ENCODE data around the gene UBXN7. TPM values are rescaled to one million over a fixed set of nuclear protein-coding genes. Genes with fewer than 3 reads are reported as not detected.

UBXN7 gene
- total and polyA plus RNA-seq, 2 of the 4 experiments (the other 2 are of a cell fraction): 8.6 to 16.1 TPM

DNA sequence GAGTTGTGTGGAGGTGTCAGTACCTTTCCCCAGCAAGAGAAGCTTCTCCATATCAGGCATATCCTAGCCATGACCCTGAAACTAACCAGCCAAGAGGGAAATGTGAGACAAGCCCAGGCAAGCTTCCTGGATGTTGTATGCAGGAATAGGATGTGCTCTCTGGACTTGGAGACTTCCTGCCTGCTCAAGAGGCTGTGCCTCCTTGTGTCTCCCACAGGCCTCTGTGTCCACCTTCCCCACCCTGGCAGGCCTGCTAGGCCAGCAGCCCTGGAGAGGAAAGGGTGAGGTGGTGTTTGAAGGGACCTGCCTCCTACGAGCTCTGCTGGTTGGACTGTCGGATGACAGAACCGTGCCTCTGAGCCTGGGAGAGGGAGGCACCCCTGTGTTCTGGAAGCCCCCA lies 112.1 kb downstream of the UBXN7 start:
- dilution Hi-C loops (cut with HindIII; ENCODE audit: low sequenced_read_pairs, unreplicated experiment) (no loop called here), intact Hi-C loops (cut with micrococcal nuclease) (no loop called here), in situ Hi-C loops (cut with MboI; ENCODE audit: low sequenced_read_pairs) (no loop called here)
- Histone ChIP-seq H4K8ac (ENCODE audit: low read depth in 2 of 2, low read length in 2 of 2) (peak overlapping the region in 1 of 2 experiments; percentile 66; a peak in 1 of 4 replicates), H2BK15ac (ENCODE audit: low read depth, low read length) (no peak overlapping the region), H3K9me3 (ENCODE audit: control insufficient read depth, insufficient read depth, low read length) (no peaks in the 10 kb centered on the region), H3K36me3 (ENCODE audit: control insufficient read depth, insufficient read depth, low read length) (no peaks in the 10 kb centered on the region), H2AK5ac (ENCODE audit: low read depth, low read length) (peak overlapping the region; percentile 2; the same call in 1 of the 2 replicates), H3K4me1 (ENCODE audit: control insufficient read depth, insufficient read depth, low read length) (no peaks in the 10 kb centered on the region; the same call in 1 of the 2 replicates), H2AFZ (replicated peaks; ENCODE audit: low read length, poor library complexity) (peak overlapping the region; percentile 53), H2BK20ac (ENCODE audit: low read depth, low read length) (no peak overlapping the region), H4K5ac (ENCODE audit: low read depth, low read length) (peak overlapping the region; percentile 20; the same call in 1 of the 2 replicates), H3K9ac (ENCODE audit: low read depth, low read length) (no peak overlapping the region), H4K91ac (ENCODE audit: insufficient read depth, low read depth, low read length) (peak overlapping the region; percentile 21; the same call in 1 of the 2 replicates), H3K23ac (ENCODE audit: low read depth, low read length) (peak overlapping the region; percentile 90; the same call in 1 of the 2 replicates), H3K27me3 (ENCODE audit: control insufficient read depth, insufficient read depth, low read length) (no peaks in the 10 kb centered on the region), H4K20me1 (ENCODE audit: insufficient read depth, low read length) (no peaks in the 10 kb centered on the region; the same call in none of the 2 replicates), H3K4me3 (ENCODE audit: insufficient read depth, low read depth, low read length) (no peak overlapping the region), H3K56ac (ENCODE audit: extremely low read depth, insufficient read depth, low read length) (no peak overlapping the region), H2AK9ac (replicated peaks; ENCODE audit: low read depth, low read length, poor library complexity) (peak overlapping the region; percentile 73), H3K14ac (replicated peaks; ENCODE audit: low read depth, low read length) (peak overlapping the region; percentile 7; the same call in 1 of the 2 replicates), H2BK5ac (ENCODE audit: low read depth, low read length, poor library complexity, severe bottlenecking) (no peak overlapping the region), H3K4me2 (ENCODE audit: low read depth, low read length) (no peak overlapping the region), H3K4ac (ENCODE audit: low read depth, low read length) (peak overlapping the region; percentile 36; the same call in 1 of the 2 replicates), H2BK120ac (ENCODE audit: low read depth, low read length) (peak overlapping the region; percentile 46; the same call in 1 of the 2 replicates), H3K9me1 (ENCODE audit: insufficient read depth, low read length) (peaks cover 9% of the 10 kb centered on the region; the same call in 1 of the 2 replicates), H3K79me1 (ENCODE audit: low read depth in 1 of 2, low read length in 2 of 2) (peaks cover 9 to 24% of the 10 kb centered on the region in 2 experiments), H3K18ac (ENCODE audit: low read depth, low read length) (no peak overlapping the region), H3K27ac (ENCODE audit: insufficient read depth, low read length) (no peak overlapping the region)
- no peak for DNase-seq
- no TSS peak for BruUV-seq (replicated peaks)
- CTCF ChIA-PET: interaction anchor here (0.7 kb wide), 1 partner anchor 12 kb away, joined by 3 read pairs; no protein-coding TSS in a partner anchor
- ATAC-seq (ENCODE audit: low read depth): no peak
- 74% methylated on average over 3 of the region's 3 CpGs; no CpG with 5 or more reads in 1 of the 2 experiments for WGBS, 2 experiments (ENCODE audit: extremely low coverage in 2 of 2, insufficient read length in 1 of 2)
- POLR2A ChIA-PET (ENCODE audit: unreplicated experiment): interaction anchor here (0.9 kb wide), 1 partner anchor 21 kb away, joined by 6 read pairs; no protein-coding TSS in a partner anchor
- no peak for TF ChIP-seq CEBPB (IDR thresholded peaks at IDR 0.05; ENCODE audit: low read depth, low read length)
- TF ChIP-seq, protein P1, sequence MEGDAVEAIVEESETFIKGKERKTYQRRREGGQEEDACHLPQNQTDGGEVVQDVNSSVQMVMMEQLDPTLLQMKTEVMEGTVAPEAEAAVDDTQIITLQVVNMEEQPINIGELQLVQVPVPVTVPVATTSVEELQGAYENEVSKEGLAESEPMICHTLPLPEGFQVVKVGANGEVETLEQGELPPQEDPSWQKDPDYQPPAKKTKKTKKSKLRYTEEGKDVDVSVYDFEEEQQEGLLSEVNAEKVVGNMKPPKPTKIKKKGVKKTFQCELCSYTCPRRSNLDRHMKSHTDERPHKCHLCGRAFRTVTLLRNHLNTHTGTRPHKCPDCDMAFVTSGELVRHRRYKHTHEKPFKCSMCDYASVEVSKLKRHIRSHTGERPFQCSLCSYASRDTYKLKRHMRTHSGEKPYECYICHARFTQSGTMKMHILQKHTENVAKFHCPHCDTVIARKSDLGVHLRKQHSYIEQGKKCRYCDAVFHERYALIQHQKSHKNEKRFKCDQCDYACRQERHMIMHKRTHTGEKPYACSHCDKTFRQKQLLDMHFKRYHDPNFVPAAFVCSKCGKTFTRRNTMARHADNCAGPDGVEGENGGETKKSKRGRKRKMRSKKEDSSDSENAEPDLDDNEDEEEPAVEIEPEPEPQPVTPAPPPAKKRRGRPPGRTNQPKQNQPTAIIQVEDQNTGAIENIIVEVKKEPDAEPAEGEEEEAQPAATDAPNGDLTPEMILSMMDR (conservative IDR thresholded peaks at IDR 0.05; ENCODE audit: low read depth, low read length): no peak
- TF ChIP-seq, protein P2, sequence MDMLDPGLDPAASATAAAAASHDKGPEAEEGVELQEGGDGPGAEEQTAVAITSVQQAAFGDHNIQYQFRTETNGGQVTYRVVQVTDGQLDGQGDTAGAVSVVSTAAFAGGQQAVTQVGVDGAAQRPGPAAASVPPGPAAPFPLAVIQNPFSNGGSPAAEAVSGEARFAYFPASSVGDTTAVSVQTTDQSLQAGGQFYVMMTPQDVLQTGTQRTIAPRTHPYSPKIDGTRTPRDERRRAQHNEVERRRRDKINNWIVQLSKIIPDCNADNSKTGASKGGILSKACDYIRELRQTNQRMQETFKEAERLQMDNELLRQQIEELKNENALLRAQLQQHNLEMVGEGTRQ (IDR thresholded peaks at IDR 0.05; ENCODE audit: low read depth, low read length): no peak
- TF ChIP-seq MAZ (IDR thresholded peaks at IDR 0.05; ENCODE audit: borderline replicate concordance, low read depth, low read length): no peak
- TF ChIP-seq, protein P3, sequence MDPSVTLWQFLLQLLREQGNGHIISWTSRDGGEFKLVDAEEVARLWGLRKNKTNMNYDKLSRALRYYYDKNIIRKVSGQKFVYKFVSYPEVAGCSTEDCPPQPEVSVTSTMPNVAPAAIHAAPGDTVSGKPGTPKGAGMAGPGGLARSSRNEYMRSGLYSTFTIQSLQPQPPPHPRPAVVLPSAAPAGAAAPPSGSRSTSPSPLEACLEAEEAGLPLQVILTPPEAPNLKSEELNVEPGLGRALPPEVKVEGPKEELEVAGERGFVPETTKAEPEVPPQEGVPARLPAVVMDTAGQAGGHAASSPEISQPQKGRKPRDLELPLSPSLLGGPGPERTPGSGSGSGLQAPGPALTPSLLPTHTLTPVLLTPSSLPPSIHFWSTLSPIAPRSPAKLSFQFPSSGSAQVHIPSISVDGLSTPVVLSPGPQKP (IDR thresholded peaks at IDR 0.05; ENCODE audit: borderline replicate concordance, low read depth, low read length): no peak
- TF ChIP-seq MXI1 (IDR thresholded peaks at IDR 0.05; ENCODE audit: borderline replicate concordance, low read depth, low read length): no peak
- TF ChIP-seq RCOR1 (IDR thresholded peaks at IDR 0.05; ENCODE audit: insufficient replicate concordance, low read length): no peak
- TF ChIP-seq RFX5 (IDR thresholded peaks at IDR 0.05; ENCODE audit: low read depth, low read length): no peak
- TF ChIP-seq FOS (IDR thresholded peaks at IDR 0.05; ENCODE audit: low read depth, low read length): no peak
- no peak for TF ChIP-seq BHLHE40 (IDR thresholded peaks at IDR 0.05; ENCODE audit: low read depth, low read length)
- no peak for TF ChIP-seq CHD1 (IDR thresholded peaks at IDR 0.05; ENCODE audit: low read depth, low read length)
- no peak for TF ChIP-seq SMC3 (IDR thresholded peaks at IDR 0.05; ENCODE audit: low read depth, low read length)
- TF ChIP-seq POLR2A (IDR thresholded peaks at IDR 0.05; ENCODE audit: low read depth, low read length): no peak
- no peak for TF ChIP-seq MAFK (IDR thresholded peaks at IDR 0.05; ENCODE audit: low read depth, low read length)
- no peak for TF ChIP-seq RAD21 (IDR thresholded peaks at IDR 0.05; ENCODE audit: low read length)
